GM18858 (cell line): ENCODE data around the gene CDKAL1.
"Not testable (repeated sequence)": the region's sequence is repeated elsewhere in the genome, so short reads cannot be mapped to it uniquely, and the experiment has no call there.

Experiments
- ATAC-seq: cut with Tn5 transposase; IDR thresholded peaks from one replicate; pipeline ENCODE4 v1.9.1; 2021; ENCODE audit not compliant: unreplicated experiment

The CDKAL1 gene

DNA sequence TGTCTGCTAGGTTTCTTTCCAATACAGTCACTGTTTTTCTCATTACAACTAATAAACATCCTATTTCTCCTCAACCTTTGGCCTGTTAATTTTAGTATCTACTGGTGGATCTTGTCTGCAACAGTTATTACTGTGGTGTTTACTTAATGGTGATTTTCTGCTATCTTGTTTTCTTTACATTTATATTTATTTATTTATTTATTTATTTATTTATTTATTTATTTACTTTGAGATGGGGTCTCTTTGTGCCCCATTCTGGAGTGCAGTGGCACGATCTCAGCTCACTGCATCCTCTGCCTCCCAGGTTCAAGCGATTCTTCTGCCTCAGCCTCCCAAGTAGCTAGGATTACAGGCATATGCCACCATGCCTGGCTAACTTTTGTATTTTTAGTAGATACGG, 15.1 kb downstream of the CDKAL1 start:
- ATAC-seq, result not testable (repeated sequence)

DNA sequence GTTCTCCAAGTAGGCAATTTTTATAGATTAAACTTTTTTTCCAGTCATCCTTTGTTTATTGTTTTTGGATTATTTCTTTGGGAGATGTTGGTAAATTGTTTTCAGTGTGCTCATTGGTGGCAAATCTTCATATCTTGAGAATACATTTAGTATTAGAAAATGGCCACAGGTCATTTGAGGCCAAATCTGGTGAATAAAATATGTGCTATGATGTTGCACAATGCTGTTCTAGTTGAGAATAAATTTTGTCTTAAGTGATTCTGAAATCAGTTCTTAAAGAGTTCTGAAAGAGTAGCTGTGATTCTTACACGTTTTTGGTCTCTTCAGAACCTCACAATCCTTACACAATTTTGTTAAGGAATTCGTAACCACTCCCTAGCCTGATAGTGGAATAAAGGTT, 20.1 kb downstream of the CDKAL1 start:
- no peak for ATAC-seq

DNA sequence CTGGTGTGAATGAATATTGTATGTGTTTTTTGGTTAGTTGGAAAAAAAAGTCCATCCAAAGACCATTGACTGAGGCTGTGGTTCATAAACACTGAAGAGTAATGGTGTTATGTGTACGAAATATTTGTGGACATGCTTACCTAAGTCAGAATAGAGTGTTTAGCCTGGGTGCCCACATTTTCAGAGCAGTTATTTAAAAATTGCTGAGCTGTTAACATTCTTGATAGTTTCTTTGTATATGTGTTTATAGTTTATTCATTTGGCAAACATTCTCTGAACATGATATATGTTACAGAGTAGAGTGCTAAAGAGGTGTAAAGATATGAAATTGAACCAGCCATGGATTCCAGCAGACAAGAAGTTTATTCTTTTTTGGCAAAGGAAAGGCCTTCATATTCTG, 20.6 kb downstream of the CDKAL1 start:
- no peak for ATAC-seq

DNA sequence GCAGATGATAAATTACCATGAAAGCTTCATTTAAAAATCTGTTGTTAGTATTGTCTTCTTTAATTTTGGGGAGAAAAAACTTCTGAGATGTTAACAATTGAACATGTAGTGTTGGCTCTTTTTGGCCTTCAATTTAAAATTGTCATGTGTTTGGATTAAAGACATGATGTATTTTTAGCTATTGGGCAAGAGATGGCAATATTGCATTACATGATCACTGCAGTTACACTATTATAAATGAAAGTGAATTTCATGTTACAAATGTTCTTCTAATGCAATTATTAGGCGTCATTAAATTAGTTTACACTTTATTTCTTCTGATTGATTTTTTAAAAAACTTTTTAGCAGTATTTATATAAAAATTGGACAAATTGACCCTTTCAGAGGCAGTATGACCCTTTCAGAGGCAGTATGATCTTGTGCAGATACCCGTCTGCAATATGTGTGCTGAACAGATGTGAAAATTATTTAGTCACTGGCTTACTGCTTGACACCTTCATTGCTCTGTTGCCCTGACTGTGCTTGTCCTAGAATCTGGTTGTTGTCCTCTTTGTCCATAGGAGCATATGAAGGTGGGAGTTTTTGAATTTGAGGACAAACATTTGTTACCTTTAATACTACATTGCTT, 25.8 kb downstream of the CDKAL1 start:
- no peak for ATAC-seq

DNA sequence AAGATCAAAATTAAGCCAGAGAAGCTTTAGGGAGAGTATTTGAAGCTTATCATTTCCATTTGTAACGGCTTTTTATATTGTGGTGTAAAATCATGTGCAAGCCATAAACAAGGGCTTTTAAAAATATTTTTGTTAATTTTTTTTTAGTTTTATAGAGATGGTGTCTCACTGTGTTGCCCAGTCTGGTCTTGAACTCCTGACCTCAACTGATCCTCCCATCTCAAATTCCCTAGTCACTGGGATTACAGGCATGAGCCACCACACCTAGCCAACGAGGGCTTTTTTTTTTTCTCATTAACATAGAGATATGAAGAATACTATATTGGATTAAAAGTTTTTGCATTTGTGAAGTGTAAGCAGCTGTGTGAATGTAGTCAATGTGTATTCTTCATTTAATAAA, 29.1 kb downstream of the CDKAL1 start:
- ATAC-seq, result no peak

- ATAC-seq, result no peak
Observed at GRCh38 chr6:20564269-20564668, 30.0 kb downstream of the CDKAL1 start.

DNA sequence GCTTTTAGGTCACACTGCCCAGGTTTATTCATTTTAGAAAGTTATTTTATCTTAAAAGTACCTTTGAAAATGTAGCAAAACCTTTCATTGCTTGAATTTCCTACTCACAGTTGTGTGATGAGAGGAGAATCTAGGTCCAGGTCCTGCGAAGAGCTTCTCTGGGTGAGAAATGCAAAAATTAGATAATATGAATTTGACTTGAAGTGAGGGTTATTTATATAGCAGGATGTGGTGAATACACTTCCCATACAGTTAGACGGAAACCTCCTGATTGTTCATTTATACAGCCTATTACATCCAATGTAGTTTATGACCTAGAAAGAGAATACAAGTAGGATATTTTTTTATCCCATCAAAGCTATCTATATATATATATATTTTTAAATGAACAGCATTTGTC, 30.5 kb downstream of the CDKAL1 start:
- ATAC-seq, result peak; percentile 82

GRCh38 chr6:20565342-20565741, 31.1 kb downstream of the CDKAL1 start:
- no peak for ATAC-seq

- no peak for ATAC-seq
Observed at GRCh38 chr6:20566109-20566508, 31.9 kb downstream of the CDKAL1 start.

- no peak for ATAC-seq
Observed at GRCh38 chr6:20569000-20569610, 34.8 kb downstream of the CDKAL1 start.

GRCh38 chr6:20571261-20571660, 37.0 kb downstream of the CDKAL1 start:
- no peak for ATAC-seq

DNA sequence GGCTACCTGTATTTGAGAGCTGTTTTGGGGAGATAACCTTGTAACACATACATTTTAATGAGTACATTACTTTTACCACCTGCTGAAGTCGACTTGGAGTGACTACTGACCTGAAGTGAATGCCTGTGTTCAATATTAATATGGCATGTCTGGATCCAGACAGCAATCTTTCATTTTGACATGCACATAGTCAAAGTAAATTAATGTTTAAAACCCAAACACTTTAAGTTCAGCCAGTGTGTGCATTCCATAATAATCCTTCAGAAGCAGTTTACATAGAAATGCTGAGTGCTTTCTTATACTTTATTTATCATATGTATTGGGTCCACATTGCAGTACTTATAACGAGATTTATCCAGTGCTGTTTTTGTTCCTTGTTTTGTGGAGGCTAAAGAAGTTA, 38.0 kb downstream of the CDKAL1 start:
- ATAC-seq, result no peak

- ATAC-seq, result no peak
Observed at GRCh38 chr6:20572940-20573339, 38.7 kb downstream of the CDKAL1 start.

GRCh38 chr6:20574355-20574754, 40.1 kb downstream of the CDKAL1 start:
- ATAC-seq, result no peak

DNA sequence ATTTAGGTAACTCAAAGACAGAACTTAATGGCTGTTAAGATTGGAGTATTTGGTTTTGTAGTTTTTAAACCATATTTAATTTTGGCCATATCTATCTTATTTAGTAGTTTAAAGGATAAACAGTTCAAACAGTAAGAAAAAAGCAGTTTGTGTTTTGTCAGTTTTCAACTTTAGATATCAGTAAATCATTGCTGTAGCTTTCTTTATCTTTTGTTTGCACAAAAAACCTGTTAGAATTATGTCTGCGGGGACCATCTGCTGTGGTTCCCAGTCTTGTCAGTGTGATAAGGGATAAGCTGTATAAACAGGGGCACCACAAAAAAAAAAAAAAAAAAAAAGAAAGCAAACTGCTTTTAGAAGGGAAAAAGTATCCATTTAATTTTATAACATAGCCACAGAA, 40.9 kb downstream of the CDKAL1 start:
- ATAC-seq, result no peak

DNA sequence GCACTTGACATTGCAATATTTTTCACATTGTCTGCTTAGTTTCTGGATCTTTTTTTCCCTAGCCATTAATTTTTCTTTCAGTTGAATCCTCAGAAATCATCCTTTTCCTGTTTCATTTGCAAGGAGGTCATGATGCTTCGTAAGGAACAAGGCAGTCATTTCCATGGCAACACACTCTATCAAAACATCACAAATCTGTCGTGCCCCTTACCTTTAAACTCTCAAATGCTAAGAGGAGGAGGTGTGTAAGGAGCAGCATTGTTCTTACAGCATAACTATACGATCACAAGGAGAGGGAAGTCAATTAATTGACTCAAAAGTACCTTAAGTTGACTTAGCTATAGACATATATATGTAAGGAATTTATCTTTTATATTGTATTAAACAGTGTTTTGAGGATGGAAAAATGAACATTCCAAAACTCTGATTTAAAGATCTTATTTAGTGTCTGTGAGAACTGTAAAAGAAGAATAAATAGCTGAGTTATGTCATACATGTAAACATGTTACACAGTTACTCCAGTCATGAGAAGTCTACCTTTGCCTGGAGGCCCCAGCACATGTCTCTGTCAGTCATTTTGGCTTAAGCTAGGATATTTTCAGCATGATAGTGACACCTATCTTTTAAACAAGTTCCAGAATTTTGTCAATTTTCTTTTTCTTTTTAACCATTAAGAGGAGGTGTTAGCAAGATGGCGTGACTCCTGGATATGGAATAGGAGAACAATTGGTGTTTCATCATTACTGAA, 41.6 kb downstream of the CDKAL1 start:
- ATAC-seq, result no peak

DNA sequence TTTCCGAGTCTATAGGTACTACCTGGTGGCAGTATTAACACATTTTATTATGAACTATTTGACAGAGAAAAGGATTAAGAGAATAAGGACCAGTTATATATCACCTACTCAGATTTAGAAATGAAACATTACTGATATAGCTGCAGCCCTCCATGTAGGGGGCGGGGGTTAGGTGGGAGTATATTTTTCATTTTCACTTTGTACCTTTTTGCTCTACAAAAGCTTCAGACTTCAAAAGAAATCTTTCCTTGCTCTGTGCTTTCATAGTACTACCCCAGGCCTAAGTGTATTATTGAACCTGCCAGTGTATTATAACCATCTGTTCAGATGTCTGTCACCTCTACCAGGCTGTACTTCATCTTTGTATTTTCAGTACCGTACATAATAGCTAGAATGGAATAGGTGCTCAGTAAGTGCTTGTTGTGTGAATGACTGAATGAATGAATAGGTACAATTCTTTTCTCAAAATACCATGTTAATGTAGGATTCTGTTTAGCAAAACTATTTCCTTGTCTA, 43.0 kb downstream of the CDKAL1 start:
- ATAC-seq, result no peak

- no peak for ATAC-seq
Observed at GRCh38 chr6:20581070-20581469, 46.8 kb downstream of the CDKAL1 start.

DNA sequence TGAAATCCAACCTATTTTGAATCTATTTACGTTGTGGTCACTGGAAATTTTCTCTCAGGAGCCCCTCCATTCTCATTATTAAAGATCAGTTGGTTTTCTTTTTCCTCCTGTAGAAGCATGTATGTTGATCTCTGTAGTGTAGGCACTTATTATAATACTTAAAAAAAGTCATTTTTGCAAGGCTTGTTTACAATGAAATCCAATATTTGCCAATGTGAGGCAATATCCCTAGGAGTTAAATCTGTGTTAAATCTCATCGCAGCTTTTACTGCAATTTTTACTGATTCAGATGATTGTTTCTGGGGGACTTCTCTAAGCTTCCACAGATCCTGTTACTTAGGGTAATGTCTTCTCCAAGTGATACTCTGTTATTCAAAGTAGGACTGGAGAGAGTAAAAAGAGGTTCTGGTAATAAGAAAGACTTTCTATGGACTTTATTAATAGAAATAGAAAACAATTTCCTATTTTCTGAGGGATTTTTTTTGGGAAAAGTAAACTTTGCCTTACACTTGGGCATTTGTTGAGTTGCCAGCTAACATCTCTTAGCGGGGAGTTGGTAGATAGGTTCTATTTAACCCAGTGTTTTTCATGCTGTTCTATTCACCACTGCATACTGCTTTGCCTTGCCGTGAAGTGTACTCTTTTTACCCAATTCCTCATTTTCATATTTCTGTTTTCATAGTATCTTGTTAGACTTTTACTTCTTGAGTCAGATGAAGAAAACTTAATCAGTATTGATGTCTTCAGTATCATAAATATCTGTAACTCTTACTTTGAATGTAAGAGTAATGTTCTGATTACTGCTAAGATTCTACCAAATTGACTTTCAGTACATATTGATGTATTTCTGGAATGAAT, 48.6 kb downstream of the CDKAL1 start:
- ATAC-seq, result peak; percentile 50

DNA sequence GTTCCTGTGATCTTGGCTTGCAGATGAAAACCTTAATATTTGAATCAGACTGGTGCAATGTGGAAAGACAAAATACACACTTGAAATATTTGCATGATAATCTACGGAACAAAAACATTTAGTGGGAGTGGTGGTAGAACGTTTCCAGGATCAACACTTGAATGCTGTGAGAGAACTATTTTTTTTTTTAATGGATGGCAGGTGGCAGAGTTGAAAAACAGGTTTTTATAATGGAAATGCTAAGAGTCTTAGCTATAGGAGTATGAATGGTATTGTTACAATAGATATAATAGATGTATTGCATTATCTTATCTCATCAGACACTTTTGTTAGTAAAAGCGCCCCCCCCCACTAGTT, 49.2 kb downstream of the CDKAL1 start:
- ATAC-seq, result no peak

GRCh38 chr6:20584100-20584731, 50.0 kb downstream of the CDKAL1 start:
- ATAC-seq, result no peak
